Spleen (tissue), 11 donors: ENCODE data around the gene TMEM125. TPM values are rescaled to one million over a fixed set of nuclear protein-coding genes. Genes with fewer than 3 reads are reported as not detected.
A peak's percentile ranks its signal among the peaks of the same experiment; 100 is the strongest.

Source experiments
- DNase-seq: peaks from one replicate; pipeline ENCODE4 v3.0.0-alpha.2; 2020
- H3K27ac ChIP-seq, 8 donors: fragments of 200-600 bp; sonication (generic) in 7 of 8; 1 replicate in 4 of 8; 2 replicates in 4 of 8; pipeline versions ENCODE4 v1.5.0 to v1.8.0; 2016 to 2021; ENCODE audit warnings: inconsistent platforms in 4 of 8, mild to moderate bottlenecking in 4 of 8, moderate library complexity in 1 of 8
- H3K27me3 ChIP-seq, 7 donors: fragments of 200-600 bp; sonication (generic) in 6 of 7; replicated peaks in 1 of 7; 1 replicate in 4 of 7; 2 replicates in 3 of 7; pipeline versions ENCODE4 v1.5.0 to v1.8.0; 2016 to 2021; ENCODE audit warnings: inconsistent platforms in 3 of 7, mild to moderate bottlenecking in 1 of 7
- H3K36me3 ChIP-seq, 6 donors: fragments of 200-600 bp; sonication (generic) in 5 of 6; 1 replicate in 4 of 6; 2 replicates in 2 of 6; pipeline versions ENCODE4 v1.5.0 to v1.8.0; 2016 to 2021; ENCODE audit warnings: inconsistent platforms in 2 of 6
- H3K4me1 ChIP-seq, 6 donors: fragments of 200-600 bp; sonication (generic) in 5 of 6; 1 replicate in 3 of 6; 2 replicates in 3 of 6; pipeline versions ENCODE4 v1.5.0 to v1.8.0; 2016 to 2021; ENCODE audit warnings: inconsistent platforms in 3 of 6
- H3K4me3 ChIP-seq, 8 donors: fragments of 200-600 bp; sonication (generic) in 7 of 8; 1 replicate in 4 of 8; 2 replicates in 4 of 8; pipeline versions ENCODE4 v1.5.0 to v1.8.0; 2016 to 2021; ENCODE audit warnings: inconsistent platforms in 4 of 8, mild to moderate bottlenecking in 4 of 8, moderate library complexity in 2 of 8
- H3K9me3 ChIP-seq, 8 donors: fragments of 200-600 bp; sonication (generic) in 7 of 8; 1 replicate in 4 of 8; 2 replicates in 4 of 8; pipeline versions ENCODE4 v1.5.0 to v1.8.0; 2016 to 2021; ENCODE audit warnings: inconsistent platforms in 4 of 8
- CTCF ChIP-seq, 11 experiments: fragments of 200-600 bp in 7 of 11; fragments of 450-650 bp in 4 of 11; sonication (generic) in 4 of 11; IDR thresholded peaks in 8 of 11; conservative IDR thresholded peaks in 3 of 11; 1 replicate in 7 of 11; 2 replicates in 4 of 11; pipeline versions ENCODE4 v1.4.0 to v1.8.0; 2016 to 2021; ENCODE audit warnings: antibody characterized with exemption in 11 of 11, inconsistent platforms in 4 of 11, mild to moderate bottlenecking in 1 of 11
- POLR2A ChIP-seq, 3 donors: fragments of 450-650 bp; IDR thresholded peaks; one replicate each; pipeline ENCODE4 v1.5.1; 2017; ENCODE audit warnings: antibody characterized with exemption in 3 of 3, mild to moderate bottlenecking in 1 of 3
- POLR2AphosphoS5 ChIP-seq, 3 donors: sonication (generic); formaldehyde crosslinking; IDR thresholded peaks; one replicate each; pipeline ENCODE4 v1.5.1; 2017; ENCODE audit warnings: antibody characterized with exemption in 3 of 3
- WGBS, 5 donors: extraction: QIAGEN DNeasy Blood & Tissue Kit in 3 of 5; methylation state at CpG; one replicate each; pipeline versions ENCODE4 v1.1.5 to v1.1.7; 2013 to 2018; 5-methylcytosine and 5-hydroxymethylcytosine counted together
- intact Hi-C: fragments of 100-400 bp; cut with DNase I; formaldehyde crosslinking; loops from one replicate; pipeline ENCODE4 v1.15.0; 2023; ENCODE audit warnings: low total_unique reads
- polyA plus RNA-seq, 3 donors: library from polyadenylated mRNA; stranded (reverse); fragments of 200-250 nt; gene quantifications; one replicate each; pipeline ENCODE4 v1.2.1, GENCODE V29; 2013
- total RNA-seq, 7 donors: library from RNA; depleted of rRNA in 3 of 7; stranded (reverse); fragments of >200 nt in 3 of 7; fragmentation: NEBNext Ultra II Directional in 4 of 7; extraction: Animal tissue kit (Norgen Biotek cat#: 25700) in 4 of 7; gene quantifications; one replicate each; pipeline versions ENCODE4 v1.1.0 to v1.2.1, GENCODE V29; 2016 to 2021
- donor health status: healthy with polysubstance abuse.
- donor health status: DM: no; HTN: no; CAD: no; lungs with moderate emphysema.
- donor health status: DM: no; HTN: no; CAD: no.
- donor health status: Bipolar disorder and iron deficiency.
- donor health status: healthy.
- donor health status: DM: no; HTN: no; CAD: no.
- donor health status: DM: yes; HTN: yes; CAD: no.

TMEM125 gene
- total and polyA plus RNA-seq, 10 donors, result 0.05 to 0.06 TPM; not detected in 8

GRCh38 chr1:43292216-43292615 lies 22.4 kb downstream of the TMEM125 start:
- WGBS, 5 donors, result 83 to 94% (median 86%) methylated on average over 7 of the region's 7 CpGs
- Histone ChIP-seq H3K9me3 (no peaks in the 10 kb centered on the region), H3K27me3 (no peaks in the 10 kb centered on the region), H3K4me1 (peaks cover 0 to 22% (median 16%) of the 10 kb centered on the region in 6 donors), H3K4me3 (no peak overlapping the region), H3K27ac (no peak overlapping the region), H3K36me3 (no peaks in the 10 kb centered on the region)
- TF ChIP-seq POLR2AphosphoS5 (IDR thresholded peaks at IDR 0.05) (no peak), POLR2A (IDR thresholded peaks at IDR 0.05) (no peak), CTCF (IDR thresholded peaks at IDR 0.05 in 8 of 11, conservative IDR thresholded peaks at IDR 0.05 in 3 of 11) (no peak)
- intact Hi-C loops, result no loop called here
- DNase-seq, result no peak

- Histone ChIP-seq H3K4me1 (peaks cover 0 to 22% (median 16%) of the 10 kb centered on the region in 6 donors), H3K27ac (no peak overlapping the region), H3K27me3 (no peaks in the 10 kb centered on the region), H3K36me3 (no peaks in the 10 kb centered on the region), H3K9me3 (no peaks in the 10 kb centered on the region), H3K4me3 (no peak overlapping the region)
- WGBS, 5 donors, result 59 to 80% (median 72%) methylated on average over 5 of the region's 5 CpGs
- DNase-seq, result no peak
- intact Hi-C loops, result no loop called here
- TF ChIP-seq POLR2A (IDR thresholded peaks at IDR 0.05) (no peak), CTCF (IDR thresholded peaks at IDR 0.05 in 8 of 11, conservative IDR thresholded peaks at IDR 0.05 in 3 of 11) (no peak), POLR2AphosphoS5 (IDR thresholded peaks at IDR 0.05) (no peak)
Observed at GRCh38 chr1:43292679-43293078, 22.9 kb downstream of the TMEM125 start.

GRCh38 chr1:43293176-43293575 lies 23.4 kb downstream of the TMEM125 start:
- no peak for TF ChIP-seq POLR2A (IDR thresholded peaks at IDR 0.05)
- no peak for TF ChIP-seq POLR2AphosphoS5 (IDR thresholded peaks at IDR 0.05)
- TF ChIP-seq CTCF (IDR thresholded peaks at IDR 0.05 in 8 of 11, conservative IDR thresholded peaks at IDR 0.05 in 3 of 11), result no peak
- intact Hi-C loops, result no loop called here
- Histone ChIP-seq H3K36me3 (no peaks in the 10 kb centered on the region), H3K27me3 (no peaks in the 10 kb centered on the region), H3K27ac (no peak overlapping the region), H3K4me1 (peaks cover 0 to 22% (median 16%) of the 10 kb centered on the region in 6 donors), H3K4me3 (no peak overlapping the region), H3K9me3 (no peaks in the 10 kb centered on the region)
- WGBS, 5 donors, result 83 to 94% (median 89%) methylated on average over 2 of the region's 2 CpGs
- DNase-seq, result no peak

GRCh38 chr1:43293896-43294760 lies 24.3 kb downstream of the TMEM125 start:
- Histone ChIP-seq H3K4me3 (no peak overlapping the region), H3K9me3 (no peaks in the 10 kb centered on the region), H3K4me1 (peaks cover 0 to 22% (median 16%) of the 10 kb centered on the region in 6 donors), H3K27ac (peak overlapping the region in 4 of 8 donors; percentile 43 to 63 (median 54)), H3K36me3 (no peaks in the 10 kb centered on the region), H3K27me3 (no peaks in the 10 kb centered on the region)
- intact Hi-C loops, result no loop called here
- TF ChIP-seq CTCF (IDR thresholded peaks at IDR 0.05 in 8 of 11, conservative IDR thresholded peaks at IDR 0.05 in 3 of 11) (no peak), POLR2A (IDR thresholded peaks at IDR 0.05) (no peak), POLR2AphosphoS5 (IDR thresholded peaks at IDR 0.05) (no peak)
- 82 to 91% (median 87%) methylated on average over 7 of the region's 7 CpGs for WGBS, 5 donors
- no peak for DNase-seq
